GM21786 (cell line): ENCODE measurements around the gene EGLN2.
"Not testable (repeated sequence)": the region's sequence is repeated elsewhere in the genome, so short reads cannot be mapped to it uniquely, and the experiment has no call there.

ENCODE experiments used
- ATAC-seq: cut with Tn5 transposase; IDR thresholded peaks from one replicate; pipeline ENCODE4 v1.9.1; 2021; ENCODE audit not compliant: unreplicated experiment

The EGLN2 gene

DNA sequence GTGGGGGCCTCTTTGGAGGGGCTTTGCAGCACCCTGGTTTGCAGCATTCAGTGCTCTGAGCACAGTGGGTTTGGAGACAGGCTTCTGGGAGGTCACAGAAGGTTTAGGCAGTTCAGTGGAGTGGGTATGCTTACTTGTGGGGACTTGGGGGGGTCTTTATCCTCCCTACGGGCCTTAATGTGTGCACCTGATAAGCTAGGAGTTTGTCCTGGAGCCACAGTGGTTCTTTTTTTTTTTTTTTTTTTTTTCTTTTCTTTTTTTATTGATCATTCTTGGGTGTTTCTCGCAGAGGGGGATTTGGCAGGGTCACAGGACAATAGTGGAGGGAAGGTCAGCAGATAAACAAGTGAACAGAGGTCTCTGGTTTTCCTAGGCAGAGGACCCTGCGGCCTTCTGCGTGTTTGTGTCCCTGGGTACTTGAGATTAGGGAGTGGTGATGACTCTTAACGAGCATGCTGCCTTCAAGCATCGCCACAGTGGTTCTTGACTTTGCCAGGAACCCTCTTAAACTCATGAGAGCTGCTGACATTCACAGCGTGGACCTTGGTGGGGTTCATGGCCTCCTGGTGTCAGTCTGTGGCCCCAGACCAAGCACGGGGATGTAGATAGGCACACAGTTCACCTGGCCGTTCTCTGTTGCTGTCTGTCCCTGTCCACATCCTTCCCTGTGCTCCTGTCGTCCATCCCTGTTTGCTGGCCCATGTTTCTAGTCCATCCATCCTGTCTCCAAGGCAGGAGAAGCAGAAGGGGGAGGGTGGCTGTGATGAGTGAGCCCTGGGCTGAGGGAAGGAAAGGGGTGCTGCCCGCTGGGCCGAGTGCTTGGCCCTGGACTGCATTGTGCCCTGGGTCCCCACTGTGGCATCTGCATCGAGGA, 2.7 kb downstream of the EGLN2 start:
- no peak for ATAC-seq

DNA sequence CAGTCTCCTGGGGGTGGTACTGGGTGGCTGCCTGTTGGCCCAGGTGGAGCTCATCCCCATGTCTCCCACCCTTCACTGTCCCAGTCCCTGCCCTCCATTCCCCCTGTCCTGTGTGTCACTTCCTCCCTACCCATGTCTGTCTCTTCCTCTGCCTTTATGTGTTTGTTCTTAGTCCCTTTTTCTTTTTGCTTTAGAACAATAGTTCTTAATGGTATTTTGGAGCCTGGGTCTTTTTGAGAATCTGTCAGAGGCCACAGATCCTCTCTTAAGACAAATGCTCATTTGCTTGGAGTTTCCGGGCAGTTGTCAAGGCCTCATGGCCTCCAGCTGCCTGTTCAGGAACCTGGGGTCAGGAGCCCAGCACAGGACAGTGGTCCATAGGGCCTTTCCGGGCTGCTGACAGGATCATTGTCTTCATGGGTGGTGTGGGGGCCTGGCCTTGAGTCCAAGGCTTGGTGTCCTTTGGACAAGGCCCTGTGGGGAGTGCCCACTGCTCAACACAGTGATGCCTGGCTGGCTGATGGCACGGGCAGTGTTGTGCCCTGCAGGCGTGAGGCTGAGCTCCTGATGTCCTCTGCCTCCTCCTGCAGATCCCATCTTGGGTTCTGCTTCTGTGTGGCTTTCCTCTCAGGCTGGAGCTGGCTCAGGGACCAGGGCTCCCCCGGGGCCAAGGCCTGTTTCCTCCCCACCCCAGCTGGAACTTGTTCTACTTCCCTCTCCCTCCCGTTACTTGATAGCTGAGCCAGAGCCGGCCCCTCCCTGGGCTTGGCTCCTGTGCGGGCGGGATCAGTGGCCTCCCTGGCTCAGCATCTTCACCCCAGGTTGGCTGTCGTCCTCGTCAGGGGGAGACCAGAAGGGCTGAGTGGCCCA, 3.5 kb downstream of the EGLN2 start:
- ATAC-seq: no peak

DNA sequence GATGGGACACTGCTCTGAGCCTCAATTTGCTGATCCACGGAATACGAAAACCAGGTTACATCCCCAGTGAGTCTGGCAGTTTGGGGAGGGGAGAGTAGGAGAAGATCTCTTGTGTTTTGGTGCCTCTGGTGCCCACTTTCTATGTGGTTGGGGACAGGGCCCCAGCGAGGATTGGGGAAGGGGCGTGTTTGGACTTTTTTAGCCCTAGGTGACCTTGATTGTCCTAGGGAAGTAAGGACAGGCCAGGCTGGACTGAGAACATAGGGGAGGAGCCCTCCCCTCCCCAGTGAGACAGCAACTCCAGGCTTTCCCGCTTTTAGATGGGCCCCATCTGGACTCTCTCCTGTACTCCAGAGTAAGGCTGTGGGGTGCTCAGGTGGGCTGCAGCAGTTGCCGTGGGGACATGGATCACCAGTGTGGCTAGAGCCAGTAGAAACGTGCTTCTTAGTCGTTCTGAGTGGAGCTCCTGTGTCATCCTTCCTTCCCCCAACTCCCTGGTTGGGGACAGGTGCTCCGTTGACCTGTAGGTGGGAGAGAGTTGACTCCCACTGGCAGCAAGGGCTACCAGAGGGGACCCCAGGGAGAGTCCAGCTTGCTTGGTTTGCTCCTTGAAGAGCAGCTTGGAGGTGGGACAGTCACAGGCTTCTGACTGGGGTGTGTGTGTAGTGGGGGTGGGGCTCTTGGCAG, 4.3 kb downstream of the EGLN2 start:
- ATAC-seq: no peak

DNA sequence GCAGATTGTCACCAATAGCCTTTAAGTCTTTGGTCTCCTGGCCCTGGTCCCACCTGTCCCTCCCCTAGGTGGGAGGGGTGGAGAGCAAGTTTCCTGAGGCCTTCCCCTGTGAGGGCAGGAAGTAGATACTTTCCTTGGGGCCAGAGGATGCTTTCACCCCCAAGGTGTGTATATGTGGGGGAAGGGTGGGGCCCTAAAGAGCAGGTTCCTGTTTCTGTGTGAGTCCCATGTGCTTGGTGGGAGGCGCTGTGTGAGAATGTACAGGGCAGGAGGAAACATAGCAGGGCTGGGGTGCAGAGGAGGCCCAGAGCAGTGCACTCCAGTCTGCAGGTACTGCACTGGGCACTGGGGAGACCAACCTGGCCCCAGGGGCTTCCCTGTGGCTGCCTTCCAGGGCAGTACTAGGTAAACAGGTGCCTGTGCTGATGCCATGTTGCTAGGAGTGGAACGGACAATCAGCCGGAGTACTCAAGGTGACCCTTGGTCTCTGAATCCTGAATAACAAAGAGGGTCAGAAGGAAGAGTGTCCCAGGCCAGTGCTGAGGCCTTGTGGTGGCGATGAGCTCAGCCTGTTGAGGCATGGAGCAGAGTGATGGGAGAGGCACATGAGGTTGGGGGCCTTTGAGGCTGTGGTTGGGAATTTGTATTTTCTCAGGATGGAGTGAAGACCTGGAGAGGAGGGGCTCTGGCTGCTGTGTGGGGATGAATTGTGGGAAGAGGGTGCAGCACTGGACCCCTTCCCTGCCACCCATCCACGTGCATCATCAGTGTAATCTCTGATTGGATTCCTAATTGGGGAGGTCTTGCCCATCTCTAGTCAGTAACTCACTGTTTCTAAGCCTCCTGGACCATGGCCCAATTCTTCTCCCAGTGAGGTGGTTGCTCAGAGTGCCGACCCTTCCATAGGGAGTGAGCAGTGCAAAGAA, 5.1 kb downstream of the EGLN2 start:
- ATAC-seq: no peak

DNA sequence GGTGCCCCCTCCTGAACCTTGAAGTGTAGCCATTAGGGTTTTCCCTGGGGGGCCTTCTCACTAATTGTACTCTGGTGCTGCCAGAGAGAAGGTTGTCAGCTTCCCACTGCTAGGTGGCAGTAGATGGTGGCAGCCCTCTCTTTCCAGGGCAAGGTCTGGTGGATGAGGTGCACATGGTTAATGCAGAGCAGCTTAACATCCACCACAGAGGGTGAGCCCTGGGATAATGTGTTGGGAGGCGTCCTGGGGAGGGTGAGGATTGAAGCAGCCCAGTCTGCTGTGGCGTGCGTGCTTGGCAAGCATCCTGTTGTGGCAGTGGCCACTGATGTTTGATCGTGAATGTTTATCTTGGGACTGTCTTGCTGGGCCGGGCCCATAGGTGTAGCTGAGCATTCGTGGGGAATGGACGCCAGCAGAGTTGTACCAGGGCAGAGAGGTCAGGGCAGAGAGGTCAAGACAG, 5.8 kb downstream of the EGLN2 start:
- no peak for ATAC-seq

DNA sequence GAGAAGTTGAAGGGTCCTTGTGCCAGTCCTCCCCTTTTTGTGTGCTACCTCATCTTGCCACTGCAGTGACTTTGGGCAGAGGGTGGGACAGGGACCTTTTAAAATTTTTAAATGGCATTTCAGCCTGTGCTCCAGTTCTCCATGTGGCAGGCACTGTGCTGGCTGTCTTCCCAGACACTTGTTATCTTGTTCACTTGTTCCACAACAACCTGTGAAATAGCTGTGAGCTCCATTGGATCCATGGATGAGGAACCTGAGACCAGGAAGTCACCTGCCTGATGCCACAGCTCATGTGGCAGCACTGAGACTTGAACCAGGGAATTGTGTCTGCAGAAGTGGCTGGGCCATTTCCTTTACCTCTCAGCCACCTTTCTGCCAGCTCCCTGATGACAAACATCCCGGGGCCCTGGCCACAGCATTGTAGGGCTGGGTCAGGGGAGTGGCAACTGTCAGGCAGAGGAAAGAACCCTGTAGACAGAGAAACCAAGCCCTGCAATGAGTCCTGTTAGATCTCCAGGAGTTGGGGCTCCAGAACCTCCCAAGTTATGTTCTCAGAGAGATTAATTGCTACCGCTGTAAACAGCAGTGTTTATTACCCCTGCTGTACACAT, 6.4 kb downstream of the EGLN2 start:
- ATAC-seq: no peak

DNA sequence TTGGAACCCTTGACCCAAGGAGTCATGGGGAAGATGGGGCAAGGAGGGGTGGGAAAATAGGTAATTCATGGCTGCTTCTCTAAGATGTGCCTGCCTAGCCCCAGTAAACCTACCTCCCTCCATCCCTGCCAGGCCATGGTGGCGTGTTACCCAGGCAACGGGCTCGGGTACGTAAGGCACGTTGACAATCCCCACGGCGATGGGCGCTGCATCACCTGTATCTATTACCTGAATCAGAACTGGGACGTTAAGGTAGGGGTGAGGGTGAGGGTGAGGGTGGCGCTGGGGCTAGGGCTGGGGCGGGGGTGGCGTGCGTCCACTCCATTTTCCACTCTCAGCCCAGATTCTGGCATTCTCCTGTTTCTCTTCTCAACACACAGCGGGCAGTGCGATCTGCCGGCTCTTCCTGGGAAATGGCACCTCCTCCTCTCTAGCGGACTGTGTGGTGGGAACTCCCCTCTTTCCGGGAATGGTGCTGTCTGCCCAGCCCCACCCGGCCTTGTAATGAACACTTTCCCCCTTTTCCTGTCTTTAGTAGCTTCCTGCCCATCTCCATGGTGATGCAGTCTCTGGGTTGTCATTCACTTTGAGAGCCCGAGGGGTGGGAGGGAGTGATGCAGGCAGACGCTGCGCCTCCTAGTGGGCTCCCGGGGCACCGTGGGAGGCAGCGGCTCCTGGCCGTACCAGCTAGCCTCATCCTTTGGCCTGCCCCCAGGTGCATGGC, 7.6 kb downstream of the EGLN2 start:
- ATAC-seq: peak; percentile 35

DNA sequence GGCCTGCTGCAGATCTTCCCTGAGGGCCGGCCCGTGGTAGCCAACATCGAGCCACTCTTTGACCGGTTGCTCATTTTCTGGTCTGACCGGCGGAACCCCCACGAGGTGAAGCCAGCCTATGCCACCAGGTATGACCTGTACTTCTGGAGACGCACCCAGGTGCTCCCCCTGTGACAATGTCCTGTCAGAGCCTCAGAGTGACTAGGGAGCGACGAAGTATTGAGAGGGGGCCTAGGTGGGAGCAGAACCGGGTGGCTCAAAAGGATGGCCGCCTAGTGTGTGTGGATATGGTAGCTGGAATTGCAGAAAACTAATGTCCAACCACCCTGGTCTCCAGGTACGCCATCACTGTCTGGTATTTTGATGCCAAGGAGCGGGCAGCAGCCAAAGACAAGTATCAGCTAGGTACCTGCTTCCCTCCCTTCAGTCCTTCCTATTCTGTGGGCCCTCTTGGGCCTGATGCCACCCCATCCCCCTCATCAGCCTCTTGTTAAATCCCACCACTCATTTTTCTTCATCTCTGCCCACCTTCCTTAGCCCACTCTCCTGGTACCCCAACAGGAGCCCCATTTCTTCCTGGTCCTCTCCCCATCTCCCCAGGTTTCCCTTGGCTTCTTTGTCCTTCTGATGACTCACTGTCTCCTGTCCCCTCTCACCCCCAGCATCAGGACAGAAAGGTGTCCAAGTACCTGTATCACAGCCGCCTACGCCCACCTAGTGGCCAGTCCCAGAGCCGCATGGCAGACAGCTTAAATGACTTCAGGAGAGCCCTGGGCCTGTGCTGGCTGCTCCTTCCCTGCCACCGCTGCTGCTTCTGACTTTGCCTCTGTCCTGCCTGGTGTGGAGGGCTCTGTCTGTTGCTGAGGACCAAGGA, 8.4 kb downstream of the EGLN2 start:
- no peak for ATAC-seq

DNA sequence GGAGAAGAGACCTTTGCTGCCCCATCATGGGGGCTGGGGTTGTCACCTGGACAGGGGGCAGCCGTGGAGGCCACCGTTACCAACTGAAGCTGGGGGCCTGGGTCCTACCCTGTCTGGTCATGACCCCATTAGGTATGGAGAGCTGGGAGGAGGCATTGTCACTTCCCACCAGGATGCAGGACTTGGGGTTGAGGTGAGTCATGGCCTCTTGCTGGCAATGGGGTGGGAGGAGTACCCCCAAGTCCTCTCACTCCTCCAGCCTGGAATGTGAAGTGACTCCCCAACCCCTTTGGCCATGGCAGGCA, 9.0 kb downstream of the EGLN2 start:
- ATAC-seq: no peak

DNA sequence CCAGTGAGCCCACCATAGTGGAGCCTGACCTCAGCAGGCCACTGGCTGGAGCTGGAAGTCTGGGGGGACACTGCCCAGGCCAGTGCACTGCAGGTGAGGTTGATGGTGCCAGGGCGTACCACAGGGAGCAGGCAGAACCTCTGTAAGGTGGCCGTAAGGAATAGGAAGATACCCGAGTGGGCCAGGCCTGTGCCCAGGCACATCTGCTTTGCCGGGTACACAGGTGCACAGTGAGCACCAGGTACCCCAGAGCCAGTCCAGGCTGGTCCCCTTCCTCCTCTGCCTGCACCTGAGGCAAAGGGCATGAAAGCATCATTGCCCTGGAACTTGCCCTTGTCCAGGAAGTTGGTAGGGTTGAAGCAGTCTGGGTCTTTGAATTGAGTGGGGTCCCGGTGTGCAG, 9.5 kb downstream of the EGLN2 start:
- no peak for ATAC-seq

DNA sequence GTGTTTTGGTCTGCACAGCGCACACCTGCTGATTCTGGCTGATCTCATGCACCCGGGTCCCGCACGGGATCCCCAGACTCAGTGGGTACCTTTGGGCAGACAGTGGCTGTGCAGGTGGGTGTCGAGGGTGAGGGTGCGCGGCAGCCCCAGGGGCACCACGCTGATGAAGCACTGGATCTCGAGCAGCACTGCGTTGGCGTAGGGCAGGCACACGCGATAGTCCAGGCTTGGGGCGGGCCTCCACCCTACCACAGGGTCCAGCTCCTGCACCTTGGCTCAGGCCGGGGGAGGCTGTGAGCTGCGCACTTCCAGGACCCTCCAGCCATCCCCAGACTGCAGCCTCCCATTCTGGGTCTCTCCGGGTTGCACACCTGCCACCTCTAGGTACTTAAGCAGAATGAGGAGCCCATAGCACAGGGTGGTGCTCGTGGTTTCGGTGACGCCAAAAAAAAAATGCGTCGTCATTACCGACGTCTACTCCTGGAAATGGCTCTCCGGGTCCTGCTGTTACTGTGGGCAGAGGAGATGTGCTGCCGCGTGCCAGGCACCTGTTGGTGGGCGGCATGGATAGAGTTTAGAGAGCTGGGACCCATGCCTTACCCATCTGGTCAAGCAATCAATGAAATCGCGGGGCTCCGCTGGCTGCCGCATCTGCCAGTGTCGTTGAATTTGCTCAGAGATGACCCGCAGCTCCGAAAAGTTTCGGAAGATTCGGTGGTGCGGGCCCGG, 10.5 kb downstream of the EGLN2 start:
- ATAC-seq: no peak

DNA sequence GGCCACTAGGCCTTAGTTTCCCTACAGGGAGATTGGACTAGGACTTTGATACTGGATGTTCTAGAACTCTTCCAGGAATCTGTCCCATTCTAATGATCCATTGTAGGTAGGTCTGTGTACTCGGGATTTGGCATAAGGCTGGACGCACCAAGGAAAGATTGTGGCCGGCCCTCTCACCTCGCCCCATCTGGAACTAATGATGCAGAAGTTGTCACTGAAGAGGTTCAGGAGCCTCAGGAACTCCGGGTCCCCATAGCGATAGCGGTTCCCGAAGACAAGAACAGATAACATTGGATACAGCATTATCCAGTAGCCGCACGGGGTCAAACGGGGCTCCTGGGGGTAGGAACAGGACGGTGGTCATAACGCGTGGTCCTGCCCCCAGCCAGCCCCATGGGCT, 11.2 kb downstream of the EGLN2 start:
- no peak for ATAC-seq

DNA sequence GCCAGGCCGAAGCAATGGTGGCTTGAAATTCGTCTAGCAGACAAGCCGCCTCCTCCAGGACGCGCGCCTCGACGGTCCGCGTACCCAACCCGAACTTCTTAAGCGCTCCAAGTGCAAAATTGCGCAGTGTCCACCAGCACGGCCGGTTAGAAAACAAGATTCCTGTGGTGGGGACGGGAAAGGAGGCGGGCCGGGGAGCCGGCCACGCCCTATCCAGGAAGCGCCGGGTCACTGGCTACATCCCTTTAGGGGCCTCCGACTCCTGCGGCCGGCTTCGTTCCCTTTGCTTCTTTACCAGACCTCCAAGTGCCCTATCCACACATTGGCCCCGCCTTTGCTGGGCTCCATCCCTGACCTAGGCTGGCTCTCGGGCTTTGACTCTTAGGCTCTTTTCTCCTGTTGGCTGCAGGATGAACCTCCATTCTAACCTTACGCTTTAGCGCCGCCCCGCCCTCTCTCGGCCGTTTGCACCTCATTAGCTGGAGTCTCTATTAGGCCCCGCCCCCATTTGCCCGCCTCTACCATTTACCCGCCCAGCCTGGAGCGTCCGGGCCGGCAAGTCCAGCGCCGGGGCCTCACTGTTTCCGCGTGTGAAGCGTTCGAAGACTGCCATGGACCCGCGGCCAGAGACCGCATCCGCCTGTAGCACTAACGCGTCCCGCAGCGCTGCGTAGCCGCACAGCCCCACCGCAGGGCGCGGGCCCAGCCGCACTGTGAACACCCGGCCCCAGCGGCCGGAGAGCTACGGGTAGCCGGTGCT, 11.8 kb downstream of the EGLN2 start:
- not testable (repeated sequence) for ATAC-seq

DNA sequence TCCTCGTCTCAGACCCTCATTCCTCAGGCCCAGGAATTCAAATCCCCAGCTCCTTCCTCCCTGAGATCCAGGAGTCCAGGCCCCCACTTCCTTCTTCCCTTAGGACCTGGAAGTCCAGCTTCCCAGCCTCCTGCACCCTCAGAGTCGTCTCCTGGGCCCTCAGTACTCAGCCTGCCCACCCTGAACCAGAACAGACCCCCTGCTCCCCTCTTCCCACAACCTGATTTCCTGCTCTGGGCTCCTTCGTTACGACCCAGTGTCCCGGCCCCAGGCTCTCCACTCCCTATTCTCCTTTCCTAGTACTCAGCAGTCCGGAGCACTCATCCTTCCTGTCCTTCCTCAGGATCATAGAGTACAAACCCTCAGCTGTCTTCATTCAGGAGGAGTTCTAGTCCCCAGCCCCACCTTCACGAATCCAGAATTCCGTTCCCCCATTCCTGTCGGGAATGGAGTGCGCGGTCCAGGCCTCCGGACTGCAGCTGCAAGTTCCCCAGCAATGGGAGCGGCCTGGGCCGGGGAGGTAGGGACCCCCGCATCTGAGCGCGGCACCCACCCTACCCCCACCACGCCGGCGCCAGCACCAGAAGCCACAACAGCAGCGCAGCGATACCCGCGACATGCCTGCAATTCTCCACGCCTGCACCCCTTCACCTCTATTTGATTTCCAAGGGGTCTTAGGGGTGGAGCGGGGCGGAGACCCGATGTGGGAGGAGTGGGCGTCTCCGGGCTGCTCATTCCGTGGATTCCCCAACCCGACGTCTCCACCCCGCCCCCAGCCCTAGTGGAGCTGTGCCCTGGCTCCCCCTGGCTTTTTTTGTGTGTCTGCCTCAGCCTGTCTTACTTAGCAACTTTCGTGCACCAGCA, 12.7 kb downstream of the EGLN2 start:
- ATAC-seq: no peak

DNA sequence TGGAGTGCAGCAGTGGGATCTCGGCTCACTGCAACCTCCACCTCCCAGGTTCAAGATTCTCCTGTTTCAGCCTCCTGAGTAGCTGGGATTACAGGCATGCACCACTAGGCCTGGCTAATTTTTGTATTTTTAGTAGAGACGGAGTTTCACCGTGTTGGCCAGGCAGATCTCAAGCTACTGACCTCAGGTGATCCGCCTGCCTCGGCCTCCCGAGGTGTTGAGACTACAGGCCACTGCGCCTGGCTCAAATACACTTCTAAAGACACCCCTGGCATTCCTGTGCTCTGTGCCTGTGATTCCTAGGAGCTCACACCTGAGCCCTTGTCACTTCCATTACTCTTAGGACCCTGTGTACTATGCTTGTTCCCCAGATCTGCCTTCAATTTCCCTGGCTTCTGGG, 13.6 kb downstream of the EGLN2 start:
- not testable (repeated sequence) for ATAC-seq

DNA sequence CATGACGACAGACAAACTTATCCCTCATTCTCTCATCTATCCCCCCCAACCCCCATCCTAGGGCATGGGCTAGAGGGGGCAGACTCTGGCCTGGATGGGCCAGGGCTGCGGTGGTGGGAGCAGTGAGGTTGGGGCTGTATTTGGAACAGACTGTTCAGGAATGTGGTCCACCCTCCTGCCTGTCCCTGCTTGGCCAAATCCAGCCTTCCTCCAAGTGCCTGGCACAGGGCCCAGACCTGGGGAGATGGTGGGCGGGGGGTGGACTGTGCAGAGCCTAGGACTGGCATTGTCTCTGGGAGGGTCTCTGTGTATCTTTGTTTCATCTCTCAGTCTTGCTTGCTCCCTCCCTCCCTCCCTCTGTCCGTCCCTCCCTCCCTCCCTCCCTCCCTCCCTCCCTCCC, 14.2 kb downstream of the EGLN2 start:
- no peak for ATAC-seq
